K562 (cell line): ENCODE results near the gene P4HB. TPM values are rescaled to one million over a fixed set of nuclear protein-coding genes. Genes with fewer than 3 reads are reported as not detected.

Experiments used
- ELF4 ChIP-seq: fragments of 450-650 bp; formaldehyde crosslinking; IDR thresholded peaks from 2 replicates; pipeline ENCODE4 v1.4.0; 2022; ENCODE audit warnings: missing genetic modification characterization
- HDAC1 ChIP-seq, 2 experiments: fragments of 450-650 bp; IDR thresholded peaks; 2 replicates each; pipeline ENCODE4 v1.6.1; 2016 to 2017; ENCODE audit warnings: inconsistent platforms in 1 of 2, mild to moderate bottlenecking in 1 of 2, moderate library complexity in 1 of 2
- KLF1 ChIP-seq: fragments of 450-650 bp; IDR thresholded peaks from 2 replicates; pipeline ENCODE4 v1.6.1; 2016; ENCODE audit warnings: missing genetic modification characterization, missing compliant biosample characterization
- LCOR ChIP-seq: sonication (generic); formaldehyde crosslinking; IDR thresholded peaks from 2 replicates; pipeline ENCODE4 v1.8.0; 2022; ENCODE audit warnings: mild to moderate bottlenecking, missing genetic modification reagents
- POLR2B ChIP-seq: fragments of 450-650 bp; IDR thresholded peaks from 2 replicates; pipeline ENCODE4 v1.6.1; 2018; ENCODE audit warnings: low read depth; ENCODE audit not compliant: partially characterized antibody
- SIN3B ChIP-seq: fragments of 450-650 bp; IDR thresholded peaks from 2 replicates; pipeline ENCODE4 v1.6.1; 2017; ENCODE audit warnings: low read depth, mild to moderate bottlenecking, moderate library complexity
- STAT5B ChIP-seq: fragments of 250-450 bp; sonication (Bioruptor Pico); IDR thresholded peaks from 2 replicates; pipeline ENCODE4 v1.8.0; 2021; ENCODE audit warnings: mild to moderate bottlenecking, inconsistent platforms
- TAF15 ChIP-seq: fragments of 200-400 bp; formaldehyde crosslinking; IDR thresholded peaks from 2 replicates; pipeline ENCODE4 v1.6.1; 2017; ENCODE audit warnings: mild to moderate bottlenecking, low read depth, low read length, moderate library complexity
- TEAD2 ChIP-seq: fragments of 450-650 bp; IDR thresholded peaks from 2 replicates; pipeline ENCODE4 v1.6.1; 2016; ENCODE audit warnings: missing genetic modification characterization, control low read depth, missing compliant biosample characterization
- ZNF311 ChIP-seq: fragments of 250-450 bp; sonication (Bioruptor Pico); IDR thresholded peaks from 2 replicates; pipeline ENCODE4 v1.4.0; 2020; ENCODE audit warnings: mild to moderate bottlenecking, moderate library complexity
- ZNF444 ChIP-seq: fragments of 250-450 bp; sonication (Bioruptor Pico); IDR thresholded peaks from 2 replicates; pipeline ENCODE4 v1.4.0; 2020; ENCODE audit warnings: mild to moderate bottlenecking, moderate library complexity
- ZNF644 ChIP-seq: fragments of 200-800 bp; sonication (Bioruptor generic); IDR thresholded peaks from 2 replicates; pipeline ENCODE4 v1.6.1; 2016; ENCODE audit warnings: low read depth, missing genetic modification characterization, missing compliant biosample characterization
- polyA plus RNA-seq, 8 experiments: library from polyadenylated mRNA; depleted of rRNA in 4 of 8; stranded (reverse) in 5 of 8; unstranded in 3 of 8; fragments of >200 nt; fragmentation: Nextera tagmentation in 2 of 8; fragmentation: Illumina TruSeq in 1 of 8; extraction: Ambion mirVana in 2 of 8; extraction: Trizol in 1 of 8; gene quantifications; 2 replicates each; pipeline versions ENCODE4 v1.2.1 to v1.2.3, GENCODE V29; 2011 to 2014; ENCODE audit warnings: inconsistent platforms in 1 of 8, missing spikeins in 1 of 8
- total RNA-seq, 7 experiments: library from RNA; depleted of rRNA in 6 of 7; stranded (reverse); fragments of >200 nt in 6 of 7; fragmentation: Illumina TruSeq in 2 of 7; extraction: Trizol in 2 of 7; gene quantifications; 2 replicates each; pipeline versions ENCODE4 v1.2.1 to v1.2.3, GENCODE V29; 2011 to 2021; ENCODE audit warnings: low replicate concordance in 1 of 7
- TF ChIP-seq, protein P1 (sequence below): fragments of 250-450 bp; sonication (Bioruptor Pico); IDR thresholded peaks from 2 replicates; pipeline ENCODE4 v1.5.0; 2020; ENCODE audit warnings: mild to moderate bottlenecking
- TF ChIP-seq, protein P2 (sequence below), 2 experiments: fragments of 450-650 bp; formaldehyde crosslinking in 1 of 2; IDR thresholded peaks; 2 replicates each; pipeline versions ENCODE4 v1.4.0 to v1.6.1; 2014 to 2020; ENCODE audit warnings: mild to moderate bottlenecking in 2 of 2, borderline replicate concordance in 1 of 2, low read depth in 1 of 2

The P4HB gene
- total and polyA plus RNA-seq, 9 of the 15 experiments (the other 6 are each of a cell fraction or from before 2014, with no cell fraction given) = 4.4 to 645 (median 325) TPM

GRCh38 chr17:81871387-81872230 lies 11.3 kb upstream of the P4HB start (continued):
- TF ChIP-seq POLR2B (peak; percentile 51), STAT5B (no peak), LCOR (CRISPR knock-in tag) (peak; percentile 71; the same call in 1 of the 2 replicates), ZNF644 (0 out of 2 replicates have a peak, but pooled peaks have one; percentile 65), ZNF311 (no peak), TEAD2 (tag) (no peak), TAF15 (no peak; the same call in 1 of the 2 replicates), ZNF444 (CRISPR knock-in tag) (no peak), SIN3B (0 out of 2 replicates have a peak, but pooled peaks have one; percentile 59), KLF1 (peak; percentile 69), ELF4 (CRISPR knock-in tag) (peak; percentile 44; the same call in 1 of the 2 replicates), HDAC1 (IDR thresholded peaks at IDR 0.05) (peak in 1 of 2 experiments; percentile 83; a peak in 2 of 4 replicates)
- TF ChIP-seq, protein P1, sequence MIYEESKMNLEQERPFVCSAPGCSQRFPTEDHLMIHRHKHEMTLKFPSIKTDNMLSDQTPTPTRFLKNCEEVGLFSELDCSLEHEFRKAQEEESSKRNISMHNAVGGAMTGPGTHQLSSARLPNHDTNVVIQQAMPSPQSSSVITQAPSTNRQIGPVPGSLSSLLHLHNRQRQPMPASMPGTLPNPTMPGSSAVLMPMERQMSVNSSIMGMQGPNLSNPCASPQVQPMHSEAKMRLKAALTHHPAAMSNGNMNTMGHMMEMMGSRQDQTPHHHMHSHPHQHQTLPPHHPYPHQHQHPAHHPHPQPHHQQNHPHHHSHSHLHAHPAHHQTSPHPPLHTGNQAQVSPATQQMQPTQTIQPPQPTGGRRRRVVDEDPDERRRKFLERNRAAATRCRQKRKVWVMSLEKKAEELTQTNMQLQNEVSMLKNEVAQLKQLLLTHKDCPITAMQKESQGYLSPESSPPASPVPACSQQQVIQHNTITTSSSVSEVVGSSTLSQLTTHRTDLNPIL (CRISPR knock-in tag) = no peak
- TF ChIP-seq, protein P2, sequence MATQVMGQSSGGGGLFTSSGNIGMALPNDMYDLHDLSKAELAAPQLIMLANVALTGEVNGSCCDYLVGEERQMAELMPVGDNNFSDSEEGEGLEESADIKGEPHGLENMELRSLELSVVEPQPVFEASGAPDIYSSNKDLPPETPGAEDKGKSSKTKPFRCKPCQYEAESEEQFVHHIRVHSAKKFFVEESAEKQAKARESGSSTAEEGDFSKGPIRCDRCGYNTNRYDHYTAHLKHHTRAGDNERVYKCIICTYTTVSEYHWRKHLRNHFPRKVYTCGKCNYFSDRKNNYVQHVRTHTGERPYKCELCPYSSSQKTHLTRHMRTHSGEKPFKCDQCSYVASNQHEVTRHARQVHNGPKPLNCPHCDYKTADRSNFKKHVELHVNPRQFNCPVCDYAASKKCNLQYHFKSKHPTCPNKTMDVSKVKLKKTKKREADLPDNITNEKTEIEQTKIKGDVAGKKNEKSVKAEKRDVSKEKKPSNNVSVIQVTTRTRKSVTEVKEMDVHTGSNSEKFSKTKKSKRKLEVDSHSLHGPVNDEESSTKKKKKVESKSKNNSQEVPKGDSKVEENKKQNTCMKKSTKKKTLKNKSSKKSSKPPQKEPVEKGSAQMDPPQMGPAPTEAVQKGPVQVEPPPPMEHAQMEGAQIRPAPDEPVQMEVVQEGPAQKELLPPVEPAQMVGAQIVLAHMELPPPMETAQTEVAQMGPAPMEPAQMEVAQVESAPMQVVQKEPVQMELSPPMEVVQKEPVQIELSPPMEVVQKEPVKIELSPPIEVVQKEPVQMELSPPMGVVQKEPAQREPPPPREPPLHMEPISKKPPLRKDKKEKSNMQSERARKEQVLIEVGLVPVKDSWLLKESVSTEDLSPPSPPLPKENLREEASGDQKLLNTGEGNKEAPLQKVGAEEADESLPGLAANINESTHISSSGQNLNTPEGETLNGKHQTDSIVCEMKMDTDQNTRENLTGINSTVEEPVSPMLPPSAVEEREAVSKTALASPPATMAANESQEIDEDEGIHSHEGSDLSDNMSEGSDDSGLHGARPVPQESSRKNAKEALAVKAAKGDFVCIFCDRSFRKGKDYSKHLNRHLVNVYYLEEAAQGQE (IDR thresholded peaks at IDR 0.05; ENCODE audit: borderline replicate concordance) = 0 out of 2 replicates have a peak, but pooled peaks have one; percentile 3
- TF ChIP-seq, protein P2 (CRISPR knock-in tag; IDR thresholded peaks at IDR 0.05; ENCODE audit: low read depth) = peak; percentile 81
